IPS DF 4.7 (cell line): ENCODE results near the gene ACAT2.
"Not testable (repeated sequence)": the region's sequence is repeated elsewhere in the genome, so short reads cannot be mapped to it uniquely, and the experiment has no call there.

Source experiments
- DNase-seq: peaks from one replicate; pipeline ENCODE4 v3.0.0-alpha.2; 2013; ENCODE audit warnings: low spot score; ENCODE audit errors: extremely low read depth

The ACAT2 gene

GRCh38 chr6:159769470-159769869, 7.6 kb downstream of the ACAT2 start:
- DNase-seq, result no peak

DNA sequence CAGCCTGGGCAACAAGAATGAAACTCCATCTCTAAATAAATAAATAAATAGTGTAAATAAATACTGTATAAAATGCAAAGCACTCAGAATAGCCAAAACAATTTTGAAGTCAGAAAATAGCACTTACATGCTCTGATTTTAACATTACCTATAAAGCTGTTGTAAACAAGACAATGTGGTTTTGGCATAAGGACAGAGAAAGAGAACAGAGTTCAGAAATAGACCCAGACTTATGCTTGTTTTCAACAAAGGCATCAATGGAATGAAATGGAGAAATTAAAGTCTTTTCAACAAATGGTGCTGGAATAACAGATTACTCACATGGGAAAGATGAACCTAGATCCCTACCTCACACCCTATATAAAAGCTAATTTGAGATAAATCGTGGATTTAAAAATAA, 10.4 kb downstream of the ACAT2 start:
- no peak for DNase-seq

DNA sequence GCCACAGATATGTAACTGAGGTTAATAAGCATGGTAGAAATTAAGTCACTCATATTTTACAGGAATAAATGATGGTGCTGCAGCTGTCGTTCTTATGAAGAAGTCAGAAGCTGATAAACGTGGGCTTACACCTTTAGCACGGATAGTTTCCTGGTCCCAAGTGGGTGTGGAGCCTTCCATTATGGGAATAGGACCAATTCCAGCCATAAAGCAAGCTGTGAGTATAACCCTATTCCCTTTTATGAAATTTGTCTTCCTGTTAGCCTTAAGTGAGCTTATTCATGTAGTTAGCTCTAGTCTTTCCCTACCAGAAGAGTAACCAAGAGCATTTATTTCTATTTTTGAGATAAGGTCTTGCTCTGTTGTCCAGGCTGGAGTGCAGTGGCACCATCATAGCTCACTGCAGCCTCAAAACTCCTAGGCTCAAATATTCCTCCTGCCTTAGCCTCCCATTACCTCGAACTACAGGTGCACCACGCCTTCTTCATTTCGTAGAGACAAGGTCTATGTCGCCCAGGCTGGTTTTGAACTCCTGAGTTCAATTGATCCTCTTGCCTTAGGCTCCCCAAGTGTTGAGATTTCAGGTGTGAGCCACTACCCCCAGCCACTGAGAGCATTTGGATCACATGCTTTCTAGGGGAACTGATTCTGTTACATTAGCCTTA, 15.5 kb downstream of the ACAT2 start:
- no peak for DNase-seq

GRCh38 chr6:159778131-159778530, 16.3 kb downstream of the ACAT2 start:
- DNase-seq, result no peak

DNA sequence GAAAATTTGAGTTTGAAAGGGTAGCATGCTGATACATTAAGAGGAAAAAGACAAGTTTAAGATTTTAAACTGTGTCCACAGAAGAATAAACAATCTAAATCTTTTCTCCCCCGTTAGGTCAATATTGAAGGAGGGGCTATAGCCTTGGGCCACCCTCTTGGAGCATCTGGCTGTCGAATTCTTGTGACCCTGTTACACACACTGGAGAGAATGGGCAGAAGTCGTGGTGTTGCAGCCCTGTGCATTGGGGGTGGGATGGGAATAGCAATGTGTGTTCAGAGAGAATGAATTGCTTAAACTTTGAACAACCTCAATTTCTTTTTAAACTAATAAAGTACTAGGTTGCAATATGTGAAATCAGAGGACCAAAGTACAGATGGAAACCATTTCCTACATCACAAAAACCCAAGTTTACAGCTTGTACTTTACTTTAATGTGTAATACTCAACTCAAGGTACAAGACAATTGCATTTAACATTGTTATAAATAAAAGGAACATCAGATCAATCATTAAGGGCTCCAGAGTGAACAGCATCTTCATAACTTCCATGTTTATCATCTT, 16.8 kb downstream of the ACAT2 start:
- no peak for DNase-seq

DNA sequence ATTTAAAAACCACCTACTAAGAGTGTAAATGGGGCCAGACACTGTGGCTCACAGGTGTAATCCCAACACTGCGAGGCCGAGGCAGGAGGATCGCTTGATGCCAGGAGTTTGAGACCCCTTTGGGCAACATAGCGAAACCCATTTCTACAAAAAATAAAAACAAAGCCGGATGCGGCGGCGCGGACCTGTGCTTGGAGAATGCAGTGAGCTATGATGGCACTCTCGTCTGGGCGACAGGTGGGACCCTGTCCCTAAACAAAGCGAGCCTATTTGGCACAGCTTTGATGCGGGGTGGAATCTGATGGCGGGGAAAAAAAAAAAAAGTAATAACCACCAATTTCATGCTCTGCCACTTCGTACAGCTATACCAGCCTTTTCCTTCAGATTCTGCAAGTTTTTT, 26.4 kb downstream of the ACAT2 start:
- no peak for DNase-seq

DNA sequence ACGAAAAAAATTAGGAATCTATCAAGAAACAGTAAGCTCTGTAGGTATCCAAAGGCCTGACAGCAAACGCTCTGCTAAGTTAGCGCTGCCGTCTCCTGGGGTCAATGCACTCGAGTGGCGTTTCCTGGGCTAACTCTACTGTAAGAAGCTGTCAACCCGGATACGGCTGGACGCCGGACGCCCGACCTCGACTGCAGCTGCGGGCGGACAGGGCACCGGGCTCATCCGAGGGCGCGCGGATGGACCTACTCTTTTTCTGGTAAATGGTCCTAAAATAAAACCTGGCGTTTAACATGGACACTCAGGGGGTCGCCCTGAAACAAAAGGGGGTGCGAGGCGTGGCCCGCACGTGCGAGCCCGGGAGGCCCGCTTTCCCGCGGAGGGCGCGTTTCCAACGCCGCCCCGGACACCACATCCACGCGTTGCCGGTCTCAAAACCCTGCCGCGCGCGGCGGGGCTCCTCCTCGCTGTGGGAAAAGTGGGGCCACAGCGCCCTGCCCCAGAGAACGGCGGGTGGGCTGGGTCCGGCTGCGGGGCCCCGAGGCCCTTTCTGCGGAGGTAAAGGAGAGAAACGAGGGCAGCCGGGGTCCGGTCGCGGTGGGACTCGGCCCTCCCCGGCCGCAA, 27.0 kb downstream of the ACAT2 start:
- no peak for DNase-seq

DNA sequence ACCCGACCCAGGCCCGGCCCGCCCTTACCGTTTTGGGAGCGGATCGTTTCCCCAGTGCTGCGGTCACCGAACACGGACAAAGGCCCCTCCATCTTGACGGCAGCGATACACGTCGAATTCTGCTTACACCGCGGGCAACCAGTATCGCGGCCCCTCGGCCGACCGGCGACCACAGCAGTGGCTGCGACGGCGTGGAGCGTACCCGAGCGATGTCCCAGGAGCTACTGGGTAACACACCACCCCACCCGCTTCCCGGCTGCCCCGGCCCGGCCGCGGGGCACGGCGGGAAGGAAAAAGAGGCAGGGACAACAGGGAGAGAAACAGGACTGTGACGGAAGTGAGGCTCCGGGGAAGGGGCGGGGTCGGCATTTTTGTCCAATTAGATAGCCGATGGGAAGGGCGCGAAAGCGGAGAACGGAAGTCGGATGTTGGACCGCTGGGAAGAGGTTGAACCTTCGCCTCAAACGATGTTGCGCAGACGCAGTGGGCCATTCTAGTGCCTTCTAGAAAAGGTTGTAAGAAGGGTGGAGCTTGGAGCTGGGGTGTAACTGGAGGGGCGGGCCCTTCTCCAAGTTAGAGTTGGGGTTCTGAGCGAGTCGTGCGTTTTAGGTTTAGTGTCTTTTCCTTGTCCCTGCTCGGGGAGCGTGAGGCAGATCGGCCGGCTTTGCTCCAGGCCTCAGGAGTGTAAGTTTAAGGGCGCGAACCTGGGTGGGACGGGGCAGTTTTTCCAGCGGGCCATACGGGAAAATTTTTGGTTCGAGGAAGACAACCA, 27.7 kb downstream of the ACAT2 start, which contains the start of gene TCP1:
TCP1 (minus strand) TSS at position 226 of the 772 bp plus-strand sequence; CDS start at position 92, 134 bp downstream.
- DNase-seq, result peak; percentile 99

DNA sequence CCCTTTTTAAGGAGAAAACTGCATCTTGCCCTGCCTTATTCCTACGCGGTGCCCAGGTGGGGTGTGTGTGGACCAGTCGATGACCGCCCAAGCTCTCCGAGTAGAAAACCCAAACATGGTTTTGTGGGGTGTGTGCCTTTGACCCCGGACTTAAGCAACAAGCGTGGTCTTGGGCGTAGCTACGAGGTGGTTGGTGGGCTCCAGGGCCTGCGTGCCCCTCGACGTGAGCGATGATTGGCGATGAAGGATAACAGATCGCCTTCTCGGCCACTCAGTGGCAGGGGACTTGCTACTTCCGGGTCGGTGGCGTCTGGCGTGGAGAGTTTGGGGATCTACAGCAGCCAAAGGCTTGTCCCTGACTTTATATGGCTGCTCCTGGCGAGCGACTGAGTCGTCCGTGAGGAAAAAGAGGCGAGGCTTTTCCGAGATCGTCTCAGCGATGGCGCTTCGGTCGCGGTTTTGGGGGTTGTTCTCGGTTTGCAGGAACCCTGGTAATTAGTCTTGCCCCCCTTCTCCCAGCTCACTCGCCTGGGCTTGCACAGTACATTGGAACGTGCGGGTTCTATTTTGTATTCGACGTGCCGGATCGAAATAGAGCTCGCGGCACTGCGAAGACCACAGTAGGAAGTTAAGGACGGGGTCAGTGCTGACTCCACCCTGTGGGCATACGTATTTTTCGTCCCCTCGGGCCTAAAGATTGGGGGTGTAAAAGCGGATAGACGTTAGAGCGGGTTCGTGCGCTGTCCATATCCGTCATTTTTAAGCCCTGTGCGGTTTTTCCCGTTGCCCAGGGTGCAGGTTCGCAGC, 28.5 kb downstream of the ACAT2 start, which contains the start of gene MRPL18:
MRPL18 (plus strand) TSS at position 319 of the 807 bp plus-strand sequence; CDS start at position 440, 121 bp downstream.
- DNase-seq, result peak; percentile 95

DNA sequence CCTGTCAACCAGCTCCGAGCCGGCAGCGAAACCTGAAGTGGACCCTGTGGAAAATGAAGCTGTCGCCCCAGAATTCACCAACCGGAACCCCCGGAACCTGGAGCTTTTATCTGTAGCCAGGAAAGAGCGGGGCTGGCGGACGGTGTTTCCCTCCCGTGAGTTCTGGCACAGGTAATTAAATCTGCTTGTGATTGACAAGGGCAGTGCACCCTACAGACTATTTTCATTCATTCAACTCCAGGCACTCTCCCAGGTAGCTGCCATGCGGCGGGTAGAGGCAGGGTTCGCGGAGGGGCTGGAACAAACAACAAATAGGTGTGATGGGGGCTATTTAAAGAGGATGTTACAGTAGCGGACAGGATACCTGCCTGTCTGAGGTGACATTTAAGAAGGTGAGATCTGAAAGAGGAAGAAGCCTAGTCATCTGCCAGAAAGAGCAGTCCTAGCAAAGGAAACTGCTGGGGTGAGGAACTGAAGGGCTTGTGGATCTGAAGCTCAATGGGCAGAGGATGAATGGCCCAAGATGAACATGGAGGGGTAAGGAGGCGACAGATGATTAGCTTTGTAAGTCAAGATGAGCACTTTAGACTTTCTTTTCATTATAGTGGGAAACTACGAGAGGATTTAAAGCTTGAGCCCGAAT, 29.2 kb downstream of the ACAT2 start:
- DNase-seq, result no peak

DNA sequence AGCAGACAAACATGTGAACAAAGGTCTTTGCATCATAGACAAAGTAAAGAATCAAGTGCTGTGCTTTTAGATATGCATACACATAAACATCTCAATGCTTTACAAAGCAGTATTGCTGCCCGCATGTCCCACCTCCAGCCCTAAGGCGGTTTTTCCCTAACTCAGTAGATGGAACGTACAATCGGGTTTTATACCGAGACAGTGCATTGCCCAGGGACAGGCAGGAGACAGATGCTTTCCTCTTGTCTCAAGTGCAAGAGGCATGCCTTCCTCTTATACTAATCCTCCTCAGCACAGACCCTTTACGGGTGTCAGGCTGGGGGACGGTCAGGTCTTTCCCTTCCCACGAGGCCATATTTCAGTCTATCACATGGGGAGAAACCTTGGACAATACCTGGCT, 33.1 kb downstream of the ACAT2 start:
- not testable (repeated sequence) for DNase-seq

DNA sequence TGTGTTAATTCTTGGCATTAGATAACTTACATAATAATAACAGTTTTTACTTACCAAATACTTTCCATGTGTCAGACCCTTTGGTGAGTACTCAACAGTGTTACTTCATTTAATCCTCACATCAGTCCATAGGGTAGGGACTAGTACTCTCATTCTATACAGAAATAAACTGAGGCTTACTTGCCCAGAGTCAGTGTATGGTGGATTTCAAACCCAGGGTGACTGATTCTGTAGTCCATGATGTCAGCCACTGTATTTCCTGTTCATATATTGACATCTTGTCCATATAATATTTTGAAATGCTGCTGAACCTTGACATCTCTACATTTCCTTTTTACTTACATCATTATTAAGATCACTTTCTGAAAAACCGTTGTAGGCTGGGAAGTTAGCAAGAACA, 35.7 kb downstream of the ACAT2 start:
- DNase-seq, result no peak

GRCh38 chr6:159800141-159800865, 38.5 kb downstream of the ACAT2 start, which contains the start of gene PNLDC1:
PNLDC1 (plus strand) TSS chr6:159800276; CDS start chr6:159800308, 32 bp downstream.
- no peak for DNase-seq

GRCh38 chr6:159801935-159802334, 40.1 kb downstream of the ACAT2 start:
- DNase-seq, result no peak

DNA sequence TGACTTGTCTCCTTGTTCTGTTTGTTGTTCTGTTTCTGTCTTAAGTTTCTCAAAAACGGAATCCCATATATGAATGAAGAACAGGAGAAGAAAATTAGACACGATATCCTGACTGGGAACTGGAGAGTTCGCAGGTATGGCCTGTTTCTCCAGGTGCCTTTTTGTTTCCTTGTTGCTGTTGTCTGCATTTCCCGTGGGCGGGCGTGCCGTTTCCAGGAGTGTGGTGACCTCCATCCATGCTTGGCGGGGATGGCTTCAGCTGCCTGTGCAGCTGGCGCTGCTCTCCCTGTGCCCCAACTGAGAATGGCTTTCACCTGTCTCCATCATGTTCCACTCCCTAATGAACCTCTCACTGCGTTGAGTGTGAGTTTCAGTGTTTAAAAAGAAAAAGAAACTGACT, 42.7 kb downstream of the ACAT2 start:
- DNase-seq, result no peak

DNA sequence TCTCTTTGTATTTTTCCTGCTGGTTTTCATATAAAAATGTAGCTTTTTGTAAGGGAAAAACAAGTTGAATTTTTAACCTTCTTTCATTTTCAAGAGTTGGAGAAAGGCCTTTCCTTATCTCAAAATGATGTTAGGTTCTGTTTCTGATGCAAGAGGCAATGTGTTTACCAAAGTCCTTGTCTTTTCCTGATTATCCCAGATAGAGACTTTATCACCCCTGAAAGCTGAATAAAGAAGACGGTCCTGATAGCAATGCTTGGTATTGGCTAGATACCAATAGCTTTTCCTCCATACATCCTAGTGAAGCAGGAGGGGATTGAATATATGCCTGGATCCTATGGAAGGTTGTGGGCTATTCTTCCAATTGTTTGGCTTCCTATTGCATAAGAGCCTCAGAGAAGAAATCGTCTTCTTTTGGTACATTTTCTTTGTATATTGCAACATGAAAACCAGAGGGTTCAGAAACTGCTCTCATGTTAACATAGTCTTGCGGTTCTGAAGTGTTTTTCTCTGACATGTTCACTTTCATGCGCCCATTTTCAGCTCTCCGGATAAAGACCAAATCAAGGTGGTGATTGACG, 43.7 kb downstream of the ACAT2 start:
- DNase-seq, result no peak

DNA sequence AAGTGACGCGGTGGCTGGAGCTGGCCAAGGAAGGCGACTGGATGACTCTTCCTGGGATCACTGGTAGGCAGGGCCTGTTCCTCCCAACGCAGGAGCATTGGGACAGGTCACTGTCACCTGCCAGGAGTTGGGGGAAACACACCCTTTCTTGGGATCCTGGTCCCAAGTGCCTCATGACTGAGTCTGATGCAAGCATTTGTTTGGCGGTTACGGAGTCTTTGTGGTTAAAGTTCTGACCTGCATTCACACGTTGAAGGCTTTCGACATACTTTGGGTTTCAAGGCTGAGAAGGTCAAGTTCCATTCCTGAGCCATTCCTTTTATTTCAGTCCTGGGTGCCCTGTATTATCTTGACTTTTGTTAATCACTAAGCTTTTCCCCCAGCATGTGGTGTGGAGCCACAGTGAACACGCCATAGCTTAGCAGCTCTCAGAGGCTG, 44.2 kb downstream of the ACAT2 start:
- DNase-seq, result no peak

DNA sequence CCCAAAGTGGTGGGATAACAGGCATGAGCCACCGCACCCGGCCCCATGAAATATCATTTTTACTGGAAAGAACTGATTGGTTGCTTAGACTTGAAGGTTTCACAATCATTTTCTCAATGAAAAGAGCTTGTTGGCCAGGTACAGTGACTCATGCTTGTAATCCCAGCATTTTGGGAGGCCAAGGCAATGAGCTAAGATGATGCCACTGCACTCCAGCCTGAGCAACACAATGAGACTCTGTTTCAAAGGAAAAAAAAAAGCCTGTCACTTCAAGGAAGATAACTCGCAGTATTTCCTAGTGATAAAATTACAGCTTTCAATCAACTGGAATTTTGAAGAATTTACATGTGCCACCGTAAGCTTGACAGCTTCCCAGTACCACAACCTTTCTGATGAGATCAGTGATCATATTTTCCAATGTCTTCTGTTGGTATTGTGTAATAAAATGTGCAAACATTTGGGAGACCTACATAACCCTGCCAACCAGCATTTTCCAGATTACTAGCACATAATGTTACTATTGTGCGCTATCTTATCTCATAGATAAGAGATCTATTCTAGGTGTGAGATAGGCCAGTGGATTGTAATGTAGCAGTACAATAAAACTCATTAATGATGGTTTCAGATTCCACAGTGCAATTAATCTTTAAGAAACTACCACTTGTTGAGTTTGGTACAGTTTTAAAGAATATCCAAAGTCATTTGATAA, 45.5 kb downstream of the ACAT2 start:
- no peak for DNase-seq

DNA sequence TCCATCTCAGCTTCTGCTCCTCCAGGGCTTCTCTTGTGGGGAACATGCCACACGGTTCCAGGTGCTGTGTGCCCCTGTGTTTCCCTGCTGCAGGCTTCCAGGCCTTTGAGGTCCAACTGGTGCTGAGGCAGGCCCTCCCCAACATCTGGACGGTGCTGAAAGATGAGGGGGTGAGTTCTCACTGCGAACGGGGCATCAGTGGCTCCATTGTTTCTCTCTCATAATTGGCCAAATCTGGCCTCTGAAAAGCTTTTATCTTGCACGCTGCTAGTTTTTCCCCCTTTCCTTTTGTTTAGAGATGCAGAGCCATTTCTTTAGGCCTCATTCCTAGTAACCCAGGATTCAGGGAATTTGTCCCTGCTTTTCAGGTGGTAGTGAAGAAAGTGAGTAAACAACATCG, 46.8 kb downstream of the ACAT2 start:
- no peak for DNase-seq
